OCI-LY7 (cell line): ENCODE data around the gene AMIGO3. TPM values are rescaled to one million over a fixed set of nuclear protein-coding genes. Genes with fewer than 3 reads are reported as not detected.

Experiments
- BruUV-seq: library from RNA; stranded (reverse); fragments of 400-500 nt; replicated peaks from 2 replicates; lab custom pipeline; 2021; lab: Mats Ljungman, UMichigan
- CTCF ChIA-PET: fragments of 300-600 bp; sonication (Branson Sonifier 250); formaldehyde crosslinking; loops from one replicate; lab custom pipeline; 2022; ENCODE audit warnings: antibody characterized with exemption; ENCODE audit not compliant: unreplicated experiment; lab: Charles Lee
- POLR2A ChIA-PET: fragments of 300-600 bp; sonication (Branson Sonifier 250); formaldehyde crosslinking; loops from one replicate; lab custom pipeline; 2022; ENCODE audit warnings: antibody characterized with exemption; lab: Charles Lee
- DNase-seq: peaks from one replicate; pipeline ENCODE4 v3.0.0-alpha.2; 2015; ENCODE audit warnings: low spot score
- H2AFZ ChIP-seq: fragments of 200-600 bp; sonication (generic), shearing (Covaris generic); 2 replicates; pipeline ENCODE4 v1.6.1; 2014; ENCODE audit warnings: mild to moderate bottlenecking, antibody characterized with exemption, low read length, moderate library complexity
- H3K27ac ChIP-seq: fragments of 200-600 bp; sonication (generic); 2 replicates; pipeline ENCODE4 v1.5.1; 2014; ENCODE audit warnings: mixed run types, low read depth, mild to moderate bottlenecking, moderate library complexity, low read length, inconsistent platforms; ENCODE audit not compliant: poor library complexity, severe bottlenecking
- H3K36me3 ChIP-seq: fragments of 200-600 bp; sonication (generic); 2 replicates; pipeline ENCODE4 v1.6.1; 2014; ENCODE audit warnings: mild to moderate bottlenecking, antibody characterized with exemption, low read length, moderate library complexity, mixed read lengths; ENCODE audit not compliant: insufficient read depth
- H3K4me1 ChIP-seq: fragments of 200-600 bp; sonication (generic); 2 replicates; pipeline ENCODE4 v1.5.1; 2014; ENCODE audit warnings: mild to moderate bottlenecking, low read length; ENCODE audit not compliant: insufficient read depth, poor library complexity, severe bottlenecking
- H3K4me2 ChIP-seq: fragments of 200-600 bp; sonication (generic); 2 replicates; pipeline ENCODE4 v1.6.1; 2014; ENCODE audit warnings: mild to moderate bottlenecking, low read length
- H3K4me3 ChIP-seq: fragments of 200-600 bp; sonication (generic); 2 replicates; pipeline ENCODE4 v1.5.1; 2014; ENCODE audit warnings: mild to moderate bottlenecking, low read depth, low read length; ENCODE audit not compliant: poor library complexity, severe bottlenecking
- H3K79me2 ChIP-seq: fragments of 200-600 bp; sonication (generic); 2 replicates; pipeline ENCODE4 v1.6.1; 2016; ENCODE audit warnings: low read depth, mild to moderate bottlenecking, low read length, moderate library complexity, mixed read lengths; ENCODE audit not compliant: insufficient read depth
- H3K9me2 ChIP-seq: fragments of 200-600 bp; sonication (generic); 2 replicates; pipeline ENCODE4 v1.6.1; 2016; ENCODE audit warnings: mild to moderate bottlenecking, low read length, mixed read lengths; ENCODE audit not compliant: insufficient read depth
- H3K9me3 ChIP-seq: fragments of 200-600 bp; sonication (generic); 2 replicates; pipeline ENCODE4 v1.6.1; 2014; ENCODE audit warnings: mild to moderate bottlenecking, mixed run types, low read length, mixed read lengths
- H4K20me1 ChIP-seq: fragments of 200-600 bp; sonication (generic); 2 replicates; pipeline ENCODE4 v1.6.1; 2014; ENCODE audit warnings: mild to moderate bottlenecking, antibody characterized with exemption, low read length, moderate library complexity, mixed read lengths; ENCODE audit not compliant: insufficient read depth
- CTCF ChIP-seq: fragments of 200-600 bp; sonication (generic); conservative IDR thresholded peaks from 2 replicates; pipeline ENCODE4 v1.5.1; 2014; ENCODE audit warnings: mild to moderate bottlenecking, antibody characterized with exemption, low read length, moderate library complexity, mixed read lengths
- EZH2phosphoT487 ChIP-seq: fragments of 200-600 bp; sonication (generic); IDR thresholded peaks from 2 replicates; pipeline ENCODE4 v1.6.1; 2018; ENCODE audit warnings: low read depth, borderline replicate concordance, mild to moderate bottlenecking, mixed run types, antibody characterized with exemption, low read length, moderate library complexity, mixed read lengths
- intact Hi-C: fragments of 100-400 bp; cut with micrococcal nuclease; formaldehyde crosslinking; loops from one replicate; pipeline ENCODE4 v1.10.0; 2022; ENCODE audit not compliant: unreplicated experiment
- total RNA-seq, 2 experiments: library from RNA; depleted of rRNA in 1 of 2; stranded (reverse); fragments of >200 nt in 1 of 2; shearing (Covaris generic) in 1 of 2; gene quantifications; 2 replicates each; pipeline ENCODE4 v1.2.3, GENCODE V29; 2014 to 2022

AMIGO3 gene
- total RNA-seq, 2 experiments from 2014 or later, result 0.80 to 4.4 TPM

GRCh38 chr3:49722896-49723295 is 3.4 kb upstream of the AMIGO3 start:
- intact Hi-C loops, result no loop called here
- Histone ChIP-seq H3K9me3 (no peaks in the 10 kb centered on the region), H4K20me1 (no peaks in the 10 kb centered on the region), H3K36me3 (peaks cover 69% of the 10 kb centered on the region), H2AFZ (no peak overlapping the region), H3K4me2 (peak overlapping the region; percentile 81), H3K9me2 (no peaks in the 10 kb centered on the region), H3K4me1 (peaks cover 48% of the 10 kb centered on the region), H3K4me3 (peak overlapping the region; percentile 93), H3K79me2 (peaks cover 13% of the 10 kb centered on the region; the same call in 1 of the 2 replicates), H3K27ac (peak overlapping the region; percentile 72)
- no peak for TF ChIP-seq EZH2phosphoT487
- no peak for TF ChIP-seq CTCF
- CTCF ChIA-PET, result no interaction called here
- BruUV-seq, result no TSS peak
- no peak for DNase-seq
- POLR2A ChIA-PET, result interaction anchor here (0.6 kb wide), 1 partner anchor 11 kb away, joined by 5 read pairs; no protein-coding TSS in a partner anchor

- BruUV-seq, result no TSS peak
- H3K4me1 ChIP-seq, result peaks cover 41% of the 10 kb centered on the region
- H3K27ac ChIP-seq, result no peak overlapping the region
- no peak for TF ChIP-seq CTCF
- no peak overlapping the region for H2AFZ ChIP-seq
- no peaks in the 10 kb centered on the region for H4K20me1 ChIP-seq
- ChIA-PET POLR2A (no interaction called here), CTCF (no interaction called here)
- no peaks in the 10 kb centered on the region for H3K9me2 ChIP-seq
- H3K4me2 ChIP-seq, result peak overlapping the region; percentile 81
- H3K79me2 ChIP-seq, result peaks cover 13% of the 10 kb centered on the region; the same call in 1 of the 2 replicates
- DNase-seq, result no peak
- H3K36me3 ChIP-seq, result peaks cover 65% of the 10 kb centered on the region
- no peaks in the 10 kb centered on the region for H3K9me3 ChIP-seq
- intact Hi-C loops, result no loop called here
- peak overlapping the region; percentile 93 for H3K4me3 ChIP-seq
These were observed 2.7 kb upstream of the AMIGO3 start for GRCh38 chr3:49721896-49722781.

DNA sequence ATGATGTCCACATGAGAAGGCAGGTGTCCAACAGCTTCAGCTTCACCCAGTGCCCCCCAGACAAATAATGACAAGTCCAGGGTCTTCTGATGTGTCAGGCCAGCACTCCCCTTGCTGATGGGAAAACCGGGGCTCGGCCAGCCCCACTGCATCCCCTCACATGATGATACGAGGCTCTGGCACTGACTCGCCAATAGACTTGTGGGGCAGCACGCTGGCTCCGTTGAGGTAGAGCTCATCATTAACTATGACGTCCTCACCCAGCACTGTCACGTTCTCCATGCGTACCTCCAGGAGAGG is 2.1 kb upstream of the AMIGO3 start:
- H3K36me3 ChIP-seq, result peaks cover 62% of the 10 kb centered on the region
- no peaks in the 10 kb centered on the region for H4K20me1 ChIP-seq
- intact Hi-C loops, result no loop called here
- ChIA-PET CTCF (no interaction called here), POLR2A (no interaction called here)
- no peaks in the 10 kb centered on the region for H3K9me3 ChIP-seq
- peaks cover 35% of the 10 kb centered on the region for H3K4me1 ChIP-seq
- TF ChIP-seq CTCF (no peak), EZH2phosphoT487 (no peak)
- H3K4me3 ChIP-seq, result no peak overlapping the region
- BruUV-seq, result TSS peak; percentile 37
- no peak overlapping the region for H3K4me2 ChIP-seq
- DNase-seq, result no peak
- H3K9me2 ChIP-seq, result no peaks in the 10 kb centered on the region
- no peak overlapping the region for H2AFZ ChIP-seq
- H3K27ac ChIP-seq, result no peak overlapping the region
- H3K79me2 ChIP-seq, result peaks cover 13% of the 10 kb centered on the region; the same call in 1 of the 2 replicates
